ENCODE results near the gene KRTAP10-12.

KRTAP10-12 gene

GRCh38 chr21:44713130-44713529 is 16.2 kb downstream of the KRTAP10-12 start:
- DNase-seq: no peak

GRCh38 chr21:44713846-44714245 is 16.9 kb downstream of the KRTAP10-12 start:
- no peak for DNase-seq

GRCh38 chr21:44714905-44715304 is 17.9 kb downstream of the KRTAP10-12 start:
- DNase-seq: no peak

- no peak for DNase-seq
Measured at GRCh38 chr21:44716984-44717383, 20.0 kb downstream of the KRTAP10-12 start.

- no peak for DNase-seq
Measured at GRCh38 chr21:44718093-44718492, 21.1 kb downstream of the KRTAP10-12 start.

GRCh38 chr21:44718571-44718970 is 21.6 kb downstream of the KRTAP10-12 start:
- no peak for DNase-seq

GRCh38 chr21:44720170-44720569 is 23.2 kb downstream of the KRTAP10-12 start:
- no peak for DNase-seq

- DNase-seq: no peak
Measured at GRCh38 chr21:44722731-44723130, 25.8 kb downstream of the KRTAP10-12 start.

GRCh38 chr21:44723177-44724131 is 26.5 kb downstream of the KRTAP10-12 start:
- DNase-seq: no peak

GRCh38 chr21:44724196-44724595 is 27.2 kb downstream of the KRTAP10-12 start:
- no peak for DNase-seq

GRCh38 chr21:44724926-44725325 is 28.0 kb downstream of the KRTAP10-12 start:
- no peak for DNase-seq

- DNase-seq: no peak
Measured at GRCh38 chr21:44726826-44727225, 29.9 kb downstream of the KRTAP10-12 start.

GRCh38 chr21:44727321-44727720 is 30.3 kb downstream of the KRTAP10-12 start:
- no peak for DNase-seq

- DNase-seq: no peak
Measured at GRCh38 chr21:44727757-44728156, 30.8 kb downstream of the KRTAP10-12 start.

GRCh38 chr21:44728716-44729115 is 31.7 kb downstream of the KRTAP10-12 start:
- no peak for DNase-seq

- DNase-seq: no peak
Measured at GRCh38 chr21:44729336-44730027, 32.5 kb downstream of the KRTAP10-12 start.

GRCh38 chr21:44730028-44730395 is 33.0 kb downstream of the KRTAP10-12 start:
- DNase-seq: no peak

GRCh38 chr21:44730951-44731579 is 34.1 kb downstream of the KRTAP10-12 start:
- no peak for DNase-seq

GRCh38 chr21:44732263-44732662 is 35.3 kb downstream of the KRTAP10-12 start:
- DNase-seq: no peak

- no peak for DNase-seq
Measured at GRCh38 chr21:44732956-44733355, 36.0 kb downstream of the KRTAP10-12 start.

- DNase-seq: no peak
Measured at GRCh38 chr21:44734026-44734745, 37.2 kb downstream of the KRTAP10-12 start.

GRCh38 chr21:44734841-44735240 is 37.9 kb downstream of the KRTAP10-12 start:
- DNase-seq: no peak

- DNase-seq: no peak
Measured at GRCh38 chr21:44735821-44736220, 38.8 kb downstream of the KRTAP10-12 start.

Data from CD4-positive, alpha-beta T cell treated with Interleukin-4 for 4 hours (primary cell).